Measurements from ENCODE around the gene LDLRAD3. TPM values are rescaled to one million over a fixed set of nuclear protein-coding genes. Genes with fewer than 3 reads are reported as not detected.

Gene LDLRAD3
- total RNA-seq, 1 donor from 2014 or later: 14.9 TPM

- H3K4me2 ChIP-seq (ENCODE audit: low read length): no peak overlapping the region
- no peak for TF ChIP-seq EZH2 (IDR thresholded peaks at IDR 0.05; ENCODE audit: insufficient read depth, low read length)
- TF ChIP-seq, protein P1, sequence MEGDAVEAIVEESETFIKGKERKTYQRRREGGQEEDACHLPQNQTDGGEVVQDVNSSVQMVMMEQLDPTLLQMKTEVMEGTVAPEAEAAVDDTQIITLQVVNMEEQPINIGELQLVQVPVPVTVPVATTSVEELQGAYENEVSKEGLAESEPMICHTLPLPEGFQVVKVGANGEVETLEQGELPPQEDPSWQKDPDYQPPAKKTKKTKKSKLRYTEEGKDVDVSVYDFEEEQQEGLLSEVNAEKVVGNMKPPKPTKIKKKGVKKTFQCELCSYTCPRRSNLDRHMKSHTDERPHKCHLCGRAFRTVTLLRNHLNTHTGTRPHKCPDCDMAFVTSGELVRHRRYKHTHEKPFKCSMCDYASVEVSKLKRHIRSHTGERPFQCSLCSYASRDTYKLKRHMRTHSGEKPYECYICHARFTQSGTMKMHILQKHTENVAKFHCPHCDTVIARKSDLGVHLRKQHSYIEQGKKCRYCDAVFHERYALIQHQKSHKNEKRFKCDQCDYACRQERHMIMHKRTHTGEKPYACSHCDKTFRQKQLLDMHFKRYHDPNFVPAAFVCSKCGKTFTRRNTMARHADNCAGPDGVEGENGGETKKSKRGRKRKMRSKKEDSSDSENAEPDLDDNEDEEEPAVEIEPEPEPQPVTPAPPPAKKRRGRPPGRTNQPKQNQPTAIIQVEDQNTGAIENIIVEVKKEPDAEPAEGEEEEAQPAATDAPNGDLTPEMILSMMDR (IDR thresholded peaks at IDR 0.05; ENCODE audit: insufficient read depth, low read depth, low read length): no peak
- Mint-ChIP-seq H3K4me3 (ENCODE audit: unreplicated experiment) (no peak overlapping the region), H3K27me3 (ENCODE audit: low read depth, unreplicated experiment) (no peaks in the 10 kb centered on the region), H3K36me3 (ENCODE audit: low read depth, unreplicated experiment) (peaks cover 41% of the 10 kb centered on the region), H3K27ac (ENCODE audit: unreplicated experiment) (no peak overlapping the region), H3K9me3 (ENCODE audit: unreplicated experiment) (no peaks in the 10 kb centered on the region), H3K4me1 (ENCODE audit: low read depth, unreplicated experiment) (no peaks in the 10 kb centered on the region)
- no peaks in the 10 kb centered on the region for H3K79me2 ChIP-seq (ENCODE audit: insufficient read depth, low read length)
- H4K20me1 ChIP-seq (ENCODE audit: insufficient read depth, low read length): peaks cover 1% of the 10 kb centered on the region
- no peaks in the 10 kb centered on the region for H3K27me3 ChIP-seq (ENCODE audit: insufficient read depth, low read length)
- no peak for FAIRE-seq
- H3K9ac ChIP-seq (ENCODE audit: low read length): no peak overlapping the region
- no peaks in the 10 kb centered on the region for H3K4me1 ChIP-seq (ENCODE audit: insufficient read depth, low read length)
- no peak for DNase-seq (ENCODE audit: low read depth)
- H3K9me3 ChIP-seq (ENCODE audit: insufficient read depth, low read depth, low read length): no peaks in the 10 kb centered on the region
- H3K27ac ChIP-seq (ENCODE audit: low read depth, low read length): no peak overlapping the region
- H2AFZ ChIP-seq (ENCODE audit: low read depth, low read length): no peak overlapping the region
- H3K36me3 ChIP-seq (ENCODE audit: insufficient read depth, low read length): peaks cover 12% of the 10 kb centered on the region
- H3K4me3 ChIP-seq (ENCODE audit: insufficient read depth, low read depth, low read length): no peak overlapping the region
Measured at GRCh38 chr11:36273110-36273509, 329.2 kb downstream of the LDLRAD3 start.

- H2AFZ ChIP-seq (ENCODE audit: low read depth, low read length): no peak overlapping the region
- H3K27ac Mint-ChIP-seq (ENCODE audit: unreplicated experiment): no peak overlapping the region
- no peaks in the 10 kb centered on the region for H3K27me3 ChIP-seq (ENCODE audit: insufficient read depth, low read length)
- H3K27ac ChIP-seq (ENCODE audit: low read depth, low read length): no peak overlapping the region
- no peaks in the 10 kb centered on the region for H3K79me2 ChIP-seq (ENCODE audit: insufficient read depth, low read length)
- peaks cover 12% of the 10 kb centered on the region for H3K36me3 ChIP-seq (ENCODE audit: insufficient read depth, low read length)
- H3K4me3 ChIP-seq (ENCODE audit: insufficient read depth, low read depth, low read length): no peak overlapping the region
- no peaks in the 10 kb centered on the region for H3K27me3 Mint-ChIP-seq (ENCODE audit: low read depth, unreplicated experiment)
- peaks cover 14% of the 10 kb centered on the region for H4K20me1 ChIP-seq (ENCODE audit: insufficient read depth, low read length)
- H3K4me1 ChIP-seq (ENCODE audit: insufficient read depth, low read length): no peaks in the 10 kb centered on the region
- H3K4me1 Mint-ChIP-seq (ENCODE audit: low read depth, unreplicated experiment): no peaks in the 10 kb centered on the region
- DNase-seq (ENCODE audit: low read depth) (no peak), FAIRE-seq (no peak)
- H3K4me3 Mint-ChIP-seq (ENCODE audit: unreplicated experiment): no peak overlapping the region
- H3K9me3 Mint-ChIP-seq (ENCODE audit: unreplicated experiment): no peaks in the 10 kb centered on the region
- peaks cover 40% of the 10 kb centered on the region for H3K36me3 Mint-ChIP-seq (ENCODE audit: low read depth, unreplicated experiment)
- TF ChIP-seq EZH2 (IDR thresholded peaks at IDR 0.05; ENCODE audit: insufficient read depth, low read length): no peak
- TF ChIP-seq, protein P1 (IDR thresholded peaks at IDR 0.05; ENCODE audit: insufficient read depth, low read depth, low read length): no peak
- no peak overlapping the region for H3K4me2 ChIP-seq (ENCODE audit: low read length)
- no peak overlapping the region for H3K9ac ChIP-seq (ENCODE audit: low read length)
- no peaks in the 10 kb centered on the region for H3K9me3 ChIP-seq (ENCODE audit: insufficient read depth, low read depth, low read length)
Measured at GRCh38 chr11:36274414-36274813, 330.6 kb downstream of the LDLRAD3 start.

GRCh38 chr11:36278531-36279282 lies 334.8 kb downstream of the LDLRAD3 start:
- TF ChIP-seq, protein P1 (IDR thresholded peaks at IDR 0.05; ENCODE audit: insufficient read depth, low read depth, low read length): no peak
- no peak for TF ChIP-seq EZH2 (IDR thresholded peaks at IDR 0.05; ENCODE audit: insufficient read depth, low read length)
- DNase-seq (ENCODE audit: low read depth) (peak; percentile 17), FAIRE-seq (no peak)
- no peaks in the 10 kb centered on the region for H3K27me3 Mint-ChIP-seq (ENCODE audit: low read depth, unreplicated experiment)
- H3K36me3 Mint-ChIP-seq (ENCODE audit: low read depth, unreplicated experiment): peaks cover 14% of the 10 kb centered on the region
- H3K79me2 ChIP-seq (ENCODE audit: insufficient read depth, low read length): peaks cover 30% of the 10 kb centered on the region
- H3K4me2 ChIP-seq (ENCODE audit: low read length): no peak overlapping the region
- H3K9ac ChIP-seq (ENCODE audit: low read length): no peak overlapping the region
- H3K9me3 ChIP-seq (ENCODE audit: insufficient read depth, low read depth, low read length): no peaks in the 10 kb centered on the region
- H3K4me1 Mint-ChIP-seq (ENCODE audit: low read depth, unreplicated experiment): peaks cover 14% of the 10 kb centered on the region
- peaks cover 4% of the 10 kb centered on the region for H3K36me3 ChIP-seq (ENCODE audit: insufficient read depth, low read length)
- peaks cover 2% of the 10 kb centered on the region for H3K9me3 Mint-ChIP-seq (ENCODE audit: unreplicated experiment)
- no peak overlapping the region for H3K4me3 Mint-ChIP-seq (ENCODE audit: unreplicated experiment)
- H3K27ac ChIP-seq (ENCODE audit: low read depth, low read length): no peak overlapping the region
- peaks cover 39% of the 10 kb centered on the region for H4K20me1 ChIP-seq (ENCODE audit: insufficient read depth, low read length)
- no peaks in the 10 kb centered on the region for H3K27me3 ChIP-seq (ENCODE audit: insufficient read depth, low read length)
- no peak overlapping the region for H3K27ac Mint-ChIP-seq (ENCODE audit: unreplicated experiment)
- no peak overlapping the region for H3K4me3 ChIP-seq (ENCODE audit: insufficient read depth, low read depth, low read length)
- H3K4me1 ChIP-seq (ENCODE audit: insufficient read depth, low read length): peaks cover 5% of the 10 kb centered on the region
- no peak overlapping the region for H2AFZ ChIP-seq (ENCODE audit: low read depth, low read length)
